Measurements from ENCODE around the gene TADA2B.

Gene TADA2B

DNA sequence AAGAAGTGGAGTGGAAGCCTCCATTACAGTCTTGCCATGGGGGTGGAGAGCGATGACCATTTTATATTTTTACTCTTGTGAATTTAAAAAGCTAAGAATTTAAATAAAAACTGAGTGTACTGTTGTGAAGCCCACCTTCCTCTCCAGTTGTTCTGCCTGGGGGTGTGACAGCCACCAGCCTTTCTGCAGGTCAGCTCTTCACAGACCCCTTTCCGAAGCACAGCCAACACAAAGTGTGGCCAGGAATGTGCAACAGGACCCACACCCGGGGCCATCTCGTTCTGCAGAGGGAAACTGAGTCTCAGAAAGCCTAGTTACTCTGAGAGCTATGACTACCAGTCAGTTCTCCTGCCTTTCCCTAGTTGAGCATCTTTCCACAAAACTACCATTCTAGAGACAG is 23.3 kb downstream of the TADA2B start:
- TF ChIP-seq, protein P1, sequence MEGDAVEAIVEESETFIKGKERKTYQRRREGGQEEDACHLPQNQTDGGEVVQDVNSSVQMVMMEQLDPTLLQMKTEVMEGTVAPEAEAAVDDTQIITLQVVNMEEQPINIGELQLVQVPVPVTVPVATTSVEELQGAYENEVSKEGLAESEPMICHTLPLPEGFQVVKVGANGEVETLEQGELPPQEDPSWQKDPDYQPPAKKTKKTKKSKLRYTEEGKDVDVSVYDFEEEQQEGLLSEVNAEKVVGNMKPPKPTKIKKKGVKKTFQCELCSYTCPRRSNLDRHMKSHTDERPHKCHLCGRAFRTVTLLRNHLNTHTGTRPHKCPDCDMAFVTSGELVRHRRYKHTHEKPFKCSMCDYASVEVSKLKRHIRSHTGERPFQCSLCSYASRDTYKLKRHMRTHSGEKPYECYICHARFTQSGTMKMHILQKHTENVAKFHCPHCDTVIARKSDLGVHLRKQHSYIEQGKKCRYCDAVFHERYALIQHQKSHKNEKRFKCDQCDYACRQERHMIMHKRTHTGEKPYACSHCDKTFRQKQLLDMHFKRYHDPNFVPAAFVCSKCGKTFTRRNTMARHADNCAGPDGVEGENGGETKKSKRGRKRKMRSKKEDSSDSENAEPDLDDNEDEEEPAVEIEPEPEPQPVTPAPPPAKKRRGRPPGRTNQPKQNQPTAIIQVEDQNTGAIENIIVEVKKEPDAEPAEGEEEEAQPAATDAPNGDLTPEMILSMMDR (conservative IDR thresholded peaks at IDR 0.05; ENCODE audit: low read length): no peak
- H3K4me3 ChIP-seq (ENCODE audit: low read length): peak overlapping the region; percentile 87
- DNase-seq (ENCODE audit: low read depth): no peak

DNA sequence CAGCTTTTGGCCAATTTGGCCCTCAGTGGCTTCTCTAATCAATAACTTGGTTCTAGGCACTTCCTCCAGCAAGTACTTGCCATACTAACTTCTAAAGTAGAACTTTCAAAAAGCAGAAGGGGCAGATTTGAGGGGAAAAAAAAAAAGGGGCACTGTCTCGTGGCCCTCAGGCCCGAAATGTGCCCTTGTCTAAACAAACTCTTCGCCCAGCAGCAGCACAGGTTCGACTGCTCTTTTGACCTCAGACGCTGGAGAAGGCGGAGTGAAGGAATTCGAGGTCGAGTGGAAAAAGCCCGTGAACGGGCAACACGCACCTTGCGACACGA is 23.9 kb downstream of the TADA2B start:
- TF ChIP-seq, protein P1 (conservative IDR thresholded peaks at IDR 0.05; ENCODE audit: low read length): no peak
- DNase-seq (ENCODE audit: low read depth): no peak
- H3K4me3 ChIP-seq (ENCODE audit: low read length): peak overlapping the region; percentile 87

DNA sequence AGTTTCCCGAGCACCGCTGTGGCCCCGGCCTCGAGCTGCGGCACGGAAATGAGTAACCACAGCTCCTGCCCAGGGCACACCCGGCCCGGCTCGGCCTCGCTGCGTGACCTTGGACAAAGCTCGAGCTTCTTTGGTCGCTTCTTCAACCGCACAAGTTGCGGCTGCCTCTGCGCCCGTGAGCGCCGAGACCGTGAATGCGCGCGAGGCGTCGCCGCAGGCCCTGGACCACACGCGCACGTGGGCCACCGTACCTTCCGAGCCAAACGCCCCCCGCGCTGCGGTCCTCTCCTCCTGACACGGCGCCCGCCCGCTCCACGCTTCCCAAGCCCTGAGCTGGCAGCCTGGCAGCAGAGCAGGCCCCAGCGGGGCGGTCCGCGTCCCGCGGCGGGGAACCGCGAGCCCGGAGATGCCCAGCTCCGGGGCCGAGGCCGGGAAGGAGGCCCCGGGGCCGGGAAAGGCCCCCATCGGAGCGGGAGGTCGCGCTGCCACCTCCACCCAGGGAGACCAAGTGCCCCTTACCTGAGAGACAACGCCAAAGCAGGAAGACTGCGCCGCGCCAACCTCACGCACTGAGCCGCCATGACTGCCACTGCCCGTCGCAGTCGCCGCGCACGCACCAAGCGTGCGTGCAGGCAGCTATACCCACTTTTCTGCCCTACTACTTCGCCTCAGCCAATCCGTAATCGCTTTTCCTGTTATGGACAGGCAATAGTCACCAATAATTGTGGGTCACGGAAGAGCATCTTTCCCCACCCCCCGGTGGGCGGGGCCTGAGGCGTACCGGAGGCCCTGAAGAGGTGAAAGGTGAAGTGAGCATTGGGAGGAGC is 24.5 kb downstream of the TADA2B start, which contains the start of gene GRPEL1:
Gene GRPEL1, minus strand, starts transcription at position 613 of the 827 bp plus-strand sequence. Its CDS starts 32 bp downstream, at position 581.
- H3K4me3 ChIP-seq (ENCODE audit: low read length): peak within 1 kb of the TSS; percentile 87
- DNase-seq (ENCODE audit: low read depth): peak; percentile 99
- TF ChIP-seq, protein P1 (conservative IDR thresholded peaks at IDR 0.05; ENCODE audit: low read length): peak; percentile 28; the same call in 1 of the 2 replicates

DNA sequence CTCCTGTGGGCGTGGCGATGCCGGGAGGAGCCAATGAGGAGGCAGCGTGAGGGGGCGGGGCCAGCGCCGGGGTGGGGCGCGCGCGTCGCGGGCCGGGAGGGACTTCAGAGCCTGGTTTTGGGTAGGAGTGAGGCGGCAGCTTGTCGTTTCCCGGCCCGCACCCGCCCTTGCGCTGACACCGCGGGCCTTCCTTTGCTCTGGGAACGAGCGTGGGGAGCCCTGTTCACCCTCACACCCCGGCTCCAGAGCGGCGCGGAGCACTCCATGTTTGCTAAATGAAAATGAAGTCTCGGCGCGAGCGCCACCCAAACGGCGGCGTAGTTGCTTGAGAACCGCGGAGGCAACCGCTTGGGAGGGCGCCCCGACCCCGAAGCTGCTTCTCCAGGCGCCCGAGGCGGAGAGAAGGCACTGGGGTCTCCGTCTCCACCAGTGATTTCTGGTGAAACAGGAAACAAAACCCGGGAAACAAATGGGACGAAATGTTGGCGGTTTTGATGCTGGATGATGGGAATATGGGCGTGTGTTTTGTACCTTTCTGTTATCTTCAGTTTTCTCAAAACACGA is 25.2 kb downstream of the TADA2B start:
- TF ChIP-seq, protein P1 (conservative IDR thresholded peaks at IDR 0.05; ENCODE audit: low read length): no peak
- no peak for DNase-seq (ENCODE audit: low read depth)
- peak overlapping the region; percentile 75 for H3K4me3 ChIP-seq (ENCODE audit: low read length)

DNA sequence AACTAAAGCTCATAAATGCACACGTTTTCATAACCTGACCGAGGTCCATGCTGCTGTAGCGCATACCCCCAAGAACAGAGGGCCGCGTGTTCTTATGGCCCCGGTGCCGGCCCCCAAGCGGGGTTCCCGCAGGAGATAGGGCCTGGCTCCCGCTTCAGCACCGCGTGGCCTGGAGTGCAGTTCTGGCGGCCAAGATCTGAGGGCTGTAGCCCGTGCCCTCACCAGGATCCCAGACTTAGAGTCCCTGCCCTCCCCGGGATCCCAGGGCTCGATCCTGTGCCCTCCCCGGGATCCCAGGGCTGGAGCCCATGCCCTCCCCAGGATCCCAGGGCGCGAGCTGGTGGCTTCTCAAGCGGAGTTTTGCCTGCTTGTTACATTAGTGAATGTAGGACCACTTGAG is 25.7 kb downstream of the TADA2B start:
- no peak for DNase-seq (ENCODE audit: low read depth)
- TF ChIP-seq, protein P1 (conservative IDR thresholded peaks at IDR 0.05; ENCODE audit: low read length): no peak
- peak overlapping the region; percentile 75 for H3K4me3 ChIP-seq (ENCODE audit: low read length)

DNA sequence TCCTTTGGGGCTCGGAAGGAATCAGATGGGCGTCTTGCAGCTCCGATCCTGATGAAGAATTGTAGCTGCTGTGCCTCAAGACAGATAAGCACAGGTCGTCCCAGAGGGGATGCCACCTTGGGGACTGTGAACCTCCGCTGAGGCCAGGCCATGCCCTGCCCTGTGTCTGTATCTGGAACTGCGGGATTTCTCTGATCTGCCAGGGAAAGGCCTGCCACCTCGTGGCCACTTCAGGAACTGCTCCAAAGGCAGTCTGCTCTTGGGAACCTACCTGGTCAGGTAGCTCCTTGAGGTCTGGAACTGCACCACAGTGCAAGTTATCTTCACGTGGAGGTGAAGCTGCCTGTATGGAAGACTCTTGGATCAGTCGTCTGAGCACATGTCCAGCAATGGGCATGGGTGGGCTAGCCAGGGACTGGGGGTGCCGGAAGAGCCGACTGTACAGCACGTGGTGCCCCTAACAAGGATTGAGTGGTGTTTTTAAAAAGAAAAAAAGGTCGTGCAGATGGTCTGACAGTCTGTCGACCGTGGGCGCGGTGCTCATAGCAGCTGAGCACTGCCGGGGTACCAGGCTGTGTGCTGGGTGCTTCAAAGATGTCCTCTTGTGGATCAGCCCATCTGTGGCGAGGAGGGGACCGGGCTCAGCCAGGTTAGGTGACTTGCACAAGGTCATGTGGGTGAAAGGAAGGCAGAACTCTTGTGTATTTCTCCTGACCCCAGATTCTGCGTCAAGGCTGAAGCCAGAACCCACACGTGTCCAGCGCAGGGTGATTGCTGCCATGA is 27.7 kb downstream of the TADA2B start:
- DNase-seq (ENCODE audit: low read depth): peak; percentile 57
- no peak overlapping the region for H3K4me3 ChIP-seq (ENCODE audit: low read length)
- TF ChIP-seq, protein P1 (conservative IDR thresholded peaks at IDR 0.05; ENCODE audit: low read length): peak; percentile 99
